HG03378 (cell line): ENCODE data around the gene MBOAT2.

Source experiments
- ATAC-seq: cut with Tn5 transposase; IDR thresholded peaks from one replicate; pipeline ENCODE4 v1.9.1; 2021; ENCODE audit warnings: mild to moderate bottlenecking, moderate library complexity; ENCODE audit not compliant: unreplicated experiment

Gene MBOAT2

GRCh38 chr2:8863331-8863953, 140.0 kb downstream of the MBOAT2 start:
- no peak for ATAC-seq

- ATAC-seq: no peak
Measured at GRCh38 chr2:8862230-8862629, 141.3 kb downstream of the MBOAT2 start.

- ATAC-seq: no peak
Measured at GRCh38 chr2:8861797-8862196, 141.7 kb downstream of the MBOAT2 start.

GRCh38 chr2:8860239-8860638, 143.2 kb downstream of the MBOAT2 start:
- no peak for ATAC-seq

GRCh38 chr2:8858910-8859309, 144.6 kb downstream of the MBOAT2 start:
- no peak for ATAC-seq

- ATAC-seq: no peak
Measured at GRCh38 chr2:8858264-8858663, 145.2 kb downstream of the MBOAT2 start.

- no peak for ATAC-seq
Measured at GRCh38 chr2:8857709-8858108, 145.8 kb downstream of the MBOAT2 start.

GRCh38 chr2:8856176-8856575, 147.3 kb downstream of the MBOAT2 start:
- ATAC-seq: no peak

- ATAC-seq: no peak
Measured at GRCh38 chr2:8855010-8855409, 148.5 kb downstream of the MBOAT2 start.

GRCh38 chr2:8853426-8853825, 150.1 kb downstream of the MBOAT2 start:
- ATAC-seq: no peak

GRCh38 chr2:8851811-8852560, 151.5 kb downstream of the MBOAT2 start:
- ATAC-seq: no peak

- no peak for ATAC-seq
Measured at GRCh38 chr2:8850845-8851487, 152.5 kb downstream of the MBOAT2 start.

- no peak for ATAC-seq
Measured at GRCh38 chr2:8849327-8849726, 154.2 kb downstream of the MBOAT2 start.

- no peak for ATAC-seq
Measured at GRCh38 chr2:8848328-8849100, 155.0 kb downstream of the MBOAT2 start.

- ATAC-seq: no peak
Measured at GRCh38 chr2:8847400-8847799, 156.1 kb downstream of the MBOAT2 start.

GRCh38 chr2:8841932-8842331, 161.6 kb downstream of the MBOAT2 start:
- no peak for ATAC-seq

GRCh38 chr2:8840475-8841091, 162.9 kb downstream of the MBOAT2 start:
- no peak for ATAC-seq

- ATAC-seq: no peak
Measured at GRCh38 chr2:8839189-8839965, 164.1 kb downstream of the MBOAT2 start.

- no peak for ATAC-seq
Measured at GRCh38 chr2:8837795-8838140, 165.7 kb downstream of the MBOAT2 start.
